Activated CD4-positive, alpha-beta T cell treated with anti-CD3 and anti-CD28 coated beads, Interleukin-2, amount 50 U/mL, for 24 hours (primary cell): ENCODE measurements around the gene INTS3.
A peak's percentile ranks its signal among the peaks of the same experiment; 100 is the strongest.

Experiments
- DNase-seq, 2 donors: peaks; one replicate each; pipeline ENCODE4 v3.0.0-alpha.2; 2020; ENCODE audit warnings: low read depth in 1 of 2, low spot score in 1 of 2

The INTS3 gene

GRCh38 chr1:153794624-153795329 lies 66.9 kb downstream of the INTS3 start:
- DNase-seq, result no peak

- no peak for DNase-seq
Measured at GRCh38 chr1:153795330-153795837, 67.5 kb downstream of the INTS3 start.

- DNase-seq, result no peak
Measured at GRCh38 chr1:153795934-153796785, 68.3 kb downstream of the INTS3 start.

GRCh38 chr1:153796786-153797659 lies 69.2 kb downstream of the INTS3 start:
- DNase-seq, result peak; percentile 66 to 85

GRCh38 chr1:153798468-153798780 lies 70.6 kb downstream of the INTS3 start:
- no peak for DNase-seq

- DNase-seq, result no peak
Measured at GRCh38 chr1:153799016-153799415, 71.2 kb downstream of the INTS3 start.

GRCh38 chr1:153799566-153800465 lies 72.0 kb downstream of the INTS3 start:
- no peak for DNase-seq

GRCh38 chr1:153800516-153800915 lies 72.7 kb downstream of the INTS3 start:
- no peak for DNase-seq

- DNase-seq, result no peak
Measured at GRCh38 chr1:153801028-153801625, 73.3 kb downstream of the INTS3 start.

- no peak for DNase-seq
Measured at GRCh38 chr1:153801786-153802697, 74.2 kb downstream of the INTS3 start.

GRCh38 chr1:153803470-153804056 lies 75.7 kb downstream of the INTS3 start:
- no peak for DNase-seq

- DNase-seq, result no peak
Measured at GRCh38 chr1:153804112-153804511, 76.3 kb downstream of the INTS3 start.

GRCh38 chr1:153805042-153805745 lies 77.3 kb downstream of the INTS3 start:
- peak in 1 of 2 donors; percentile 71 for DNase-seq

- DNase-seq, result no peak
Measured at GRCh38 chr1:153805886-153806719, 78.3 kb downstream of the INTS3 start.

- no peak for DNase-seq
Measured at GRCh38 chr1:153816283-153816889, 88.5 kb downstream of the INTS3 start.

- DNase-seq, result no peak
Measured at GRCh38 chr1:153818876-153819275, 91.0 kb downstream of the INTS3 start.
